Nephron (organoid): ENCODE data around the gene PPP2R5C.

Experiments
- H3K27ac Mint-ChIP-seq, 3 experiments: 2 replicates each; pipeline ENCODE4 v1.8.0; 2020; ENCODE audit warnings: mixed read lengths in 3 of 3, mild to moderate bottlenecking in 2 of 3, moderate library complexity in 1 of 3
- H3K27me3 Mint-ChIP-seq: 2 replicates; pipeline ENCODE4 v1.8.0; 2021; ENCODE audit warnings: low read depth, mild to moderate bottlenecking, moderate library complexity, mixed read lengths
- H3K36me3 Mint-ChIP-seq: 2 replicates; pipeline ENCODE4 v1.8.0; 2020; ENCODE audit warnings: low read depth, mixed read lengths
- H3K4me1 Mint-ChIP-seq: 2 replicates; pipeline ENCODE4 v1.8.0; 2020; ENCODE audit warnings: mixed read lengths
- H3K4me3 Mint-ChIP-seq, 3 experiments: 2 replicates each; pipeline ENCODE4 v1.8.0; 2020; ENCODE audit warnings: mild to moderate bottlenecking in 3 of 3, mixed read lengths in 3 of 3, moderate library complexity in 2 of 3
- H3K9me3 Mint-ChIP-seq: 2 replicates; pipeline ENCODE4 v1.8.0; 2020; ENCODE audit warnings: mixed read lengths
- TF ChIP-seq, protein P1 (sequence below), 3 experiments: fragments of 200-600 bp; sonication (generic); IDR thresholded peaks; one replicate each; pipeline ENCODE4 v1.5.0; 2021; ENCODE audit warnings: antibody characterized with exemption in 3 of 3; ENCODE audit not compliant: unreplicated experiment in 3 of 3

PPP2R5C gene

DNA sequence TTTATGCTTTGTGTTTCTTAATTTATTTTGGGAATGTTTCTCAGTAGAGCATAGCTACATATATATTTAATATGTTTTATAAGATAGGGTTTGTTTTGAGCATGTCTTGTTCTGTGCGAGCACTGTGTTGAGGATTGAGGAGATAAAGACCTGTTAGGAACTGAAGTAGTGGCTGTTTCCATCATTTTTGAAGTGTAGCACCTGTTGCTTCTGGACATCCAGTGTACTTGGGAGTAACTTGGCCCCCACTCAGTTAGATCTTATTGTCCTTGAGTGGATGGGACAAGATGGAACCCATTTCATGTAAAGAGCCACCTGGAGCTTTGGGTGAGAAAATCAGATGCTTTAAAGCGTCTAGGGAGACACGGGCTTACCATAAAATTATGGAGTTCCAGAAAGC lies 8.7 kb downstream of the PPP2R5C start:
- peaks cover 30% of the 10 kb centered on the region for H3K4me1 Mint-ChIP-seq
- peaks cover 5% of the 10 kb centered on the region for H3K27me3 Mint-ChIP-seq
- H3K27ac Mint-ChIP-seq: no peak overlapping the region
- H3K4me3 Mint-ChIP-seq: no peak overlapping the region
- H3K9me3 Mint-ChIP-seq: no peaks in the 10 kb centered on the region
- peaks cover 12% of the 10 kb centered on the region for H3K36me3 Mint-ChIP-seq
- TF ChIP-seq, protein P1, sequence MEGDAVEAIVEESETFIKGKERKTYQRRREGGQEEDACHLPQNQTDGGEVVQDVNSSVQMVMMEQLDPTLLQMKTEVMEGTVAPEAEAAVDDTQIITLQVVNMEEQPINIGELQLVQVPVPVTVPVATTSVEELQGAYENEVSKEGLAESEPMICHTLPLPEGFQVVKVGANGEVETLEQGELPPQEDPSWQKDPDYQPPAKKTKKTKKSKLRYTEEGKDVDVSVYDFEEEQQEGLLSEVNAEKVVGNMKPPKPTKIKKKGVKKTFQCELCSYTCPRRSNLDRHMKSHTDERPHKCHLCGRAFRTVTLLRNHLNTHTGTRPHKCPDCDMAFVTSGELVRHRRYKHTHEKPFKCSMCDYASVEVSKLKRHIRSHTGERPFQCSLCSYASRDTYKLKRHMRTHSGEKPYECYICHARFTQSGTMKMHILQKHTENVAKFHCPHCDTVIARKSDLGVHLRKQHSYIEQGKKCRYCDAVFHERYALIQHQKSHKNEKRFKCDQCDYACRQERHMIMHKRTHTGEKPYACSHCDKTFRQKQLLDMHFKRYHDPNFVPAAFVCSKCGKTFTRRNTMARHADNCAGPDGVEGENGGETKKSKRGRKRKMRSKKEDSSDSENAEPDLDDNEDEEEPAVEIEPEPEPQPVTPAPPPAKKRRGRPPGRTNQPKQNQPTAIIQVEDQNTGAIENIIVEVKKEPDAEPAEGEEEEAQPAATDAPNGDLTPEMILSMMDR (IDR thresholded peaks at IDR 0.05; ENCODE audit: unreplicated experiment in 3 of 3): no peak

- Mint-ChIP-seq H3K4me3 (no peak overlapping the region), H3K36me3 (no peaks in the 10 kb centered on the region), H3K27me3 (peaks cover 15% of the 10 kb centered on the region), H3K9me3 (no peaks in the 10 kb centered on the region), H3K27ac (no peak overlapping the region), H3K4me1 (peaks cover 46% of the 10 kb centered on the region)
- TF ChIP-seq, protein P1 (IDR thresholded peaks at IDR 0.05; ENCODE audit: unreplicated experiment in 3 of 3): no peak
These were observed 11.3 kb downstream of the PPP2R5C start for GRCh38 chr14:101772770-101773169.

GRCh38 chr14:101773378-101773777 lies 11.9 kb downstream of the PPP2R5C start:
- no peak overlapping the region for H3K27ac Mint-ChIP-seq
- H3K36me3 Mint-ChIP-seq: no peaks in the 10 kb centered on the region
- H3K4me3 Mint-ChIP-seq: no peak overlapping the region
- H3K4me1 Mint-ChIP-seq: peaks cover 46% of the 10 kb centered on the region
- peaks cover 18% of the 10 kb centered on the region for H3K27me3 Mint-ChIP-seq
- TF ChIP-seq, protein P1 (IDR thresholded peaks at IDR 0.05; ENCODE audit: unreplicated experiment in 3 of 3): no peak
- no peaks in the 10 kb centered on the region for H3K9me3 Mint-ChIP-seq

- H3K4me1 Mint-ChIP-seq: peaks cover 46% of the 10 kb centered on the region
- TF ChIP-seq, protein P1 (IDR thresholded peaks at IDR 0.05; ENCODE audit: unreplicated experiment in 3 of 3): no peak
- H3K36me3 Mint-ChIP-seq: no peaks in the 10 kb centered on the region
- peak overlapping the region in 1 of 3 experiments; percentile 3 for H3K4me3 Mint-ChIP-seq
- H3K27ac Mint-ChIP-seq: peak overlapping the region; percentile 41 to 72 (median 61)
- no peaks in the 10 kb centered on the region for H3K9me3 Mint-ChIP-seq
- H3K27me3 Mint-ChIP-seq: peaks cover 26% of the 10 kb centered on the region
These were observed 12.7 kb downstream of the PPP2R5C start for GRCh38 chr14:101774006-101774795.

DNA sequence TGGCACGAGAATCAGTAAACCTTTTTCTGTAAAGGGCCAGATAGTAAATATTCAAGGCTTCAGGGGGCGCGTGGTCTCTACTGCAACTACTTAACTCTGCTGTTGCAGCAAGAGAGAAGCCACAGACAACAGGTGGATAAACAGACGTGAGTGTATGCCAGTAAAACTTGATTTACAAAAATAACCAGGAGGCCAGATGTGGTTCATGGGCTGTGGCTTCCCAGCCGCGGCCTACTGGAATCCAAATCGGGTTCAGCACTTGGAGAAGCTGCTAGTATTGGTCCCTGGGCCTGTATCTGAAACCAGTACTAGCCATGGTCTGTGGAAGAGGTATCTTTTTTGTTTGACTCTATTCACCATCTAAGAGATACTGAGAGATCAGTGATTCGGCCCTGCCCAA lies 13.3 kb downstream of the PPP2R5C start:
- Mint-ChIP-seq H3K36me3 (no peaks in the 10 kb centered on the region), H3K4me1 (peaks cover 46% of the 10 kb centered on the region), H3K4me3 (peak overlapping the region in 1 of 3 experiments; percentile 3), H3K27me3 (peaks cover 32% of the 10 kb centered on the region), H3K9me3 (no peaks in the 10 kb centered on the region), H3K27ac (peak overlapping the region; percentile 41 to 72 (median 61))
- TF ChIP-seq, protein P1 (IDR thresholded peaks at IDR 0.05; ENCODE audit: unreplicated experiment in 3 of 3): no peak

DNA sequence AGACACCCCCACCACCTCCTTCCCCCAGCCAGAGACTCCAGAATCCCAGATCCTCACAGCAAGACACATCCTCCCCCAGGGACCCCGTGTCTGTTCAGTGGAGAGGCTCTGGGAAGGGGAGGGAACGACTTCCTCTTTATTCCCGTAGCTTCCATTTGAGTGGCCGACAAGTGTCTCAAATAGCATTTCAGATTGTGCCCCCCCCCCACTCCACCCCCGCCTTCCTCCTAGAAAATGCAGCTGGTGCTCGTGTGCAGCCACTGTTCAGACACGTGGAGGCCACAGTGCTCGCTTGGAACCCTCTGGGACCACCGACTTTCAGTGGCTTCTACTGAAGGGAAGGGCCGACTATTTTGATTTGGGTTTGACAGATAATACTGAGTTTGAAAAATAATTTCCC lies 14.3 kb downstream of the PPP2R5C start:
- Mint-ChIP-seq H3K27ac (peak overlapping the region; percentile 54 to 88 (median 61)), H3K9me3 (no peaks in the 10 kb centered on the region), H3K27me3 (peaks cover 42% of the 10 kb centered on the region), H3K4me1 (peaks cover 53% of the 10 kb centered on the region), H3K4me3 (no peak overlapping the region), H3K36me3 (peaks cover 5% of the 10 kb centered on the region)
- TF ChIP-seq, protein P1 (IDR thresholded peaks at IDR 0.05; ENCODE audit: unreplicated experiment in 3 of 3): no peak
